ENCODE measurements around the gene GJA10.

DNA sequence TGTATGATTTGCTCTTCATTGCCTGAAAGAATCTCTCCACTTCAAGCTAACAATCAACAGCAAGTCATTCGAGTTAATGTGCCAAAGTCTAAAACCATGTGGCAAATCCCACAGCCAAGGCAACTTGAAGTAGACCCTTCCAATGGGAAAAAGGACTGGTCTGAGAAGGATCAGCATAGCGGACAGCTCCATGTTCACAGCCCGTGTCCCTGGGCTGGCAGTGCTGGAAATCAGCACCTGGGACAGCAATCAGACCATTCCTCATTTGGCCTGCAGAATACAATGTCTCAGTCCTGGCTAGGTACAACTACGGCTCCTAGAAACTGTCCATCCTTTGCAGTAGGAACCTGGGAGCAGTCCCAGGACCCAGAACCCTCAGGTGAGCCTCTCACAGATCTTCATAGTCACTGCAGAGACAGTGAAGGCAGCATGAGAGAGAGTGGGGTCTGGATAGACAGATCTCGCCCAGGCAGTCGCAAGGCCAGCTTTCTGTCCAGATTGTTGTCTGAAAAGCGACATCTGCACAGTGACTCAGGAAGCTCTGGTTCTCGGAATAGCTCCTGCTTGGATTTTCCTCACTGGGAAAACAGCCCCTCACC, 1.1 kb downstream of the GJA10 start:
- TF ChIP-seq YY1 (IDR thresholded peaks at IDR 0.05; ENCODE audit: insufficient read depth, insufficient read length), result no peak
- TF ChIP-seq SUZ12 (IDR thresholded peaks at IDR 0.05; ENCODE audit: extremely low read depth, insufficient read depth, insufficient read length), result no peak
- no peak for TF ChIP-seq ZNF274 (IDR thresholded peaks at IDR 0.05; ENCODE audit: low read depth, low read length)

Measured in NT2/D1 (cell line).